Measurements from ENCODE around the gene CHD1.

DNA sequence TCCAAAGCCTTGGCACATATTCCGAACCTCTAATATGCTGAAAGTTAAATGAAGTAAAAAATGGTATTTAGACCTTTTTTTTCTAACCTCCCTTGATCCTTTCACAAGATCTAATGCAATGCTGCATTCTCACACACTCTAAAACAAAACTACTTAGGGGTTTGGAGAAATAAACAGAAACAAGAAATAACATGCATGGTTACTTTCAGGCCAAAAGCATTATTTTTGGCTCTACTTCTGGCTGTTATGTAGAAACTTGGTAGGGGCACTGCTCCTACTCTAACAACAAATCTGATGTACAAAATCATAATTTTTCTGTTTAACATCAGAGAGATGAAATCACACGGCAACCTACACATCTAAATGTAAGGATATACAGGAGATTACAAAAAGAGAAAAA is 51.2 kb downstream of the CHD1 start:
- TF ChIP-seq, protein P1, sequence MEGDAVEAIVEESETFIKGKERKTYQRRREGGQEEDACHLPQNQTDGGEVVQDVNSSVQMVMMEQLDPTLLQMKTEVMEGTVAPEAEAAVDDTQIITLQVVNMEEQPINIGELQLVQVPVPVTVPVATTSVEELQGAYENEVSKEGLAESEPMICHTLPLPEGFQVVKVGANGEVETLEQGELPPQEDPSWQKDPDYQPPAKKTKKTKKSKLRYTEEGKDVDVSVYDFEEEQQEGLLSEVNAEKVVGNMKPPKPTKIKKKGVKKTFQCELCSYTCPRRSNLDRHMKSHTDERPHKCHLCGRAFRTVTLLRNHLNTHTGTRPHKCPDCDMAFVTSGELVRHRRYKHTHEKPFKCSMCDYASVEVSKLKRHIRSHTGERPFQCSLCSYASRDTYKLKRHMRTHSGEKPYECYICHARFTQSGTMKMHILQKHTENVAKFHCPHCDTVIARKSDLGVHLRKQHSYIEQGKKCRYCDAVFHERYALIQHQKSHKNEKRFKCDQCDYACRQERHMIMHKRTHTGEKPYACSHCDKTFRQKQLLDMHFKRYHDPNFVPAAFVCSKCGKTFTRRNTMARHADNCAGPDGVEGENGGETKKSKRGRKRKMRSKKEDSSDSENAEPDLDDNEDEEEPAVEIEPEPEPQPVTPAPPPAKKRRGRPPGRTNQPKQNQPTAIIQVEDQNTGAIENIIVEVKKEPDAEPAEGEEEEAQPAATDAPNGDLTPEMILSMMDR (conservative IDR thresholded peaks at IDR 0.05 in 1 of 2, IDR thresholded peaks at IDR 0.05 in 1 of 2; ENCODE audit: extremely low read depth in 1 of 2, insufficient read depth in 1 of 2, low read depth in 1 of 2, low read length in 2 of 2), result no peak
- no peak for TF ChIP-seq EZH2 (IDR thresholded peaks at IDR 0.05; ENCODE audit: borderline replicate concordance, low read length)
